SK-N-SH (cell line): Measurements from ENCODE around the gene SH3D21. TPM values are rescaled to one million over a fixed set of nuclear protein-coding genes. Genes with fewer than 3 reads are reported as not detected.

Experiments
- CTCF ChIA-PET: fragments of 300-600, 350-600 bp; formaldehyde crosslinking; extraction: SDS; loops from one replicate; lab custom pipeline; 2021; lab: Yijun Ruan, JAX
- POLR2A ChIA-PET: fragments of 350-600 bp; sonication (Branson Sonifier 250); formaldehyde crosslinking; extraction: SDS; loops from one replicate; lab custom pipeline; 2020; ENCODE audit warnings: antibody characterized with exemption, inconsistent platforms; lab: Yijun Ruan, JAX
- DNase-seq: peaks from one replicate; pipeline ENCODE4 v3.0.0; 2012
- H2AFZ ChIP-seq: fragments of 200-600 bp; sonication (generic); 2 replicates; pipeline ENCODE4 v1.8.1; 2016; ENCODE audit warnings: antibody characterized with exemption, mild to moderate bottlenecking, low read depth
- H3F3A ChIP-seq: fragments of 200-600 bp; sonication (generic); replicated peaks from 2 replicates; pipeline ENCODE3; 2016; ENCODE audit warnings: antibody characterized with exemption, mild to moderate bottlenecking; ENCODE audit not compliant: insufficient read depth
- H3K27ac ChIP-seq, 2 experiments: fragments of 200-500 bp in 1 of 2; fragments of 200-600 bp in 1 of 2; sonication (Bioruptor generic) in 1 of 2; sonication (generic), shearing (Covaris generic) in 1 of 2; 2 replicates each; pipeline versions ENCODE4 v1.5.1 to v1.6.1; 2014 to 2016; ENCODE audit warnings: low read depth in 2 of 2, inconsistent platforms in 1 of 2, low read length in 1 of 2, mild to moderate bottlenecking in 1 of 2, mixed read lengths in 1 of 2
- H3K27me3 ChIP-seq: fragments of 200-600 bp; sonication (generic), shearing (Covaris generic); 2 replicates; pipeline ENCODE4 v1.6.1; 2016; ENCODE audit warnings: mixed run types; ENCODE audit not compliant: insufficient read depth
- H3K36me3 ChIP-seq, 2 experiments: fragments of 200-500 bp in 1 of 2; fragments of 200-600 bp in 1 of 2; sonication (Bioruptor generic) in 1 of 2; sonication (generic) in 1 of 2; replicated peaks in 1 of 2; 2 replicates each; pipeline versions ENCODE3 to v1.5.1; 2014 to 2016; ENCODE audit warnings: low read length in 1 of 2, mild to moderate bottlenecking in 1 of 2; ENCODE audit not compliant: insufficient read depth in 2 of 2, control insufficient read depth in 1 of 2
- H3K4me1 ChIP-seq, 2 experiments: fragments of 200-500 bp in 1 of 2; fragments of 200-600 bp in 1 of 2; sonication (Bioruptor generic) in 1 of 2; sonication (generic), shearing (Covaris generic) in 1 of 2; 2 replicates each; pipeline versions ENCODE4 v1.5.1 to v1.6.1; 2014 to 2016; ENCODE audit warnings: low read depth in 1 of 2, low read length in 1 of 2, mixed run types in 1 of 2; ENCODE audit not compliant: insufficient read depth in 2 of 2, control insufficient read depth in 1 of 2
- H3K4me2 ChIP-seq: fragments of 200-600 bp; sonication (generic), shearing (Covaris generic); 2 replicates; pipeline ENCODE4 v1.6.1; 2017; ENCODE audit warnings: mixed run types
- H3K4me3 ChIP-seq, 2 experiments: fragments of 200-500 bp in 1 of 2; fragments of 200-600 bp in 1 of 2; sonication (Bioruptor generic) in 1 of 2; sonication (generic), shearing (Covaris generic) in 1 of 2; 2 replicates each; pipeline versions ENCODE4 v1.5.1 to v1.8.1; 2014 to 2016; ENCODE audit warnings: low read depth in 2 of 2, inconsistent platforms in 1 of 2, low read length in 1 of 2, mild to moderate bottlenecking in 1 of 2, mixed read lengths in 1 of 2, moderate library complexity in 1 of 2
- H3K79me2 ChIP-seq: fragments of 200-600 bp; sonication (generic); 2 replicates; pipeline ENCODE4 v1.8.1; 2017; ENCODE audit warnings: mild to moderate bottlenecking; ENCODE audit not compliant: insufficient read depth
- H3K9ac ChIP-seq: fragments of 200-600 bp; sonication (generic); 2 replicates; pipeline ENCODE4 v1.6.1; 2017; ENCODE audit warnings: mixed run types
- H3K9me2 ChIP-seq: fragments of 200-600 bp; sonication (generic); 2 replicates; pipeline ENCODE4 v1.6.1; 2017; ENCODE audit warnings: mixed run types
- H3K9me3 ChIP-seq: fragments of 200-600 bp; sonication (generic); 2 replicates; pipeline ENCODE4 v1.6.1; 2017; ENCODE audit warnings: mixed run types, mild to moderate bottlenecking, moderate library complexity
- H4K20me1 ChIP-seq: fragments of 200-600 bp; sonication (generic); 2 replicates; pipeline ENCODE4 v1.6.1; 2017; ENCODE audit warnings: mild to moderate bottlenecking, mixed run types; ENCODE audit not compliant: insufficient read depth
- CHD2 ChIP-seq: fragments of 150-350 bp; IDR thresholded peaks from 2 replicates; pipeline ENCODE4 v1.6.1; 2018; ENCODE audit warnings: low read length; ENCODE audit not compliant: partially characterized antibody
- ELF1 ChIP-seq: IDR thresholded peaks from 2 replicates; pipeline ENCODE4 v1.4.0; 2012
- FOXJ3 ChIP-seq: sonication (generic); formaldehyde crosslinking; IDR thresholded peaks from 2 replicates; pipeline ENCODE4 v1.5.1; 2020; ENCODE audit warnings: mild to moderate bottlenecking, missing genetic modification reagents
- GABPA ChIP-seq: IDR thresholded peaks from 2 replicates; pipeline ENCODE4 v1.4.0; 2012; ENCODE audit warnings: low read depth, mild to moderate bottlenecking
- GATA2 ChIP-seq: sonication (generic); formaldehyde crosslinking; IDR thresholded peaks from 2 replicates; pipeline ENCODE4 v1.5.0; 2020; ENCODE audit warnings: mild to moderate bottlenecking, missing genetic modification reagents
- IRF3 ChIP-seq: fragments of 150-350 bp; IDR thresholded peaks from 2 replicates; pipeline ENCODE4 v1.6.1; 2016; ENCODE audit warnings: mild to moderate bottlenecking, low read depth, low read length
- JUND ChIP-seq: IDR thresholded peaks from 2 replicates; pipeline ENCODE4 v1.4.0; 2012
- MEF2A ChIP-seq: IDR thresholded peaks from 2 replicates; pipeline ENCODE4 v1.4.0; 2012; ENCODE audit warnings: low read depth, borderline replicate concordance
- NRF1 ChIP-seq: IDR thresholded peaks from 2 replicates; pipeline ENCODE4 v1.6.1; 2012; ENCODE audit warnings: low read depth, mild to moderate bottlenecking, low read length
- POLR2AphosphoS5 ChIP-seq: IDR thresholded peaks from 2 replicates; pipeline ENCODE4 v1.6.1; 2012; ENCODE audit warnings: low read depth, low read length
- RAD21 ChIP-seq: IDR thresholded peaks from 2 replicates; pipeline ENCODE4 v1.6.1; 2012; ENCODE audit warnings: mild to moderate bottlenecking, low read length
- RCOR1 ChIP-seq: fragments of 150-350 bp; IDR thresholded peaks from 2 replicates; pipeline ENCODE4 v1.6.1; 2017; ENCODE audit warnings: antibody characterized with exemption, low read length
- RXRA ChIP-seq: IDR thresholded peaks from 2 replicates; pipeline ENCODE4 v1.4.0; 2012; ENCODE audit warnings: low read depth, mild to moderate bottlenecking, borderline replicate concordance
- SIN3A ChIP-seq: IDR thresholded peaks from 2 replicates; pipeline ENCODE4 v1.6.1; 2012; ENCODE audit warnings: low read depth, mild to moderate bottlenecking, low read length, moderate library complexity, borderline replicate concordance
- TAF1 ChIP-seq: IDR thresholded peaks from 2 replicates; pipeline ENCODE4 v1.6.1; 2012; ENCODE audit warnings: low read depth, mild to moderate bottlenecking, low read length, moderate library complexity, borderline replicate concordance
- TCF12 ChIP-seq: IDR thresholded peaks from 2 replicates; pipeline ENCODE4 v1.4.0; 2012
- TEAD4 ChIP-seq: IDR thresholded peaks from 2 replicates; pipeline ENCODE4 v1.4.0; 2012; ENCODE audit warnings: mild to moderate bottlenecking, borderline replicate concordance; ENCODE audit not compliant: insufficient read depth
- WGBS: methylation state at CpG from one replicate; pipeline ENCODE4 v1.1.6; 2017; ENCODE audit warnings: low lambda C conversion rate; 5-methylcytosine and 5-hydroxymethylcytosine counted together
- polyA plus RNA-seq, 3 experiments: library from polyadenylated mRNA; depleted of rRNA; stranded (reverse); fragments of >200 nt; gene quantifications; 2 replicates each; pipeline ENCODE4 v1.2.3, GENCODE V29; 2012
- TF ChIP-seq, protein P1 (sequence below): IDR thresholded peaks from 2 replicates; pipeline ENCODE4 v1.6.1; 2012; ENCODE audit warnings: mild to moderate bottlenecking, low read depth, low read length, moderate library complexity

The SH3D21 gene
- polyA plus RNA-seq, 1 of the 3 experiments (the other 2 are of a cell fraction), result 1.6 TPM

DNA sequence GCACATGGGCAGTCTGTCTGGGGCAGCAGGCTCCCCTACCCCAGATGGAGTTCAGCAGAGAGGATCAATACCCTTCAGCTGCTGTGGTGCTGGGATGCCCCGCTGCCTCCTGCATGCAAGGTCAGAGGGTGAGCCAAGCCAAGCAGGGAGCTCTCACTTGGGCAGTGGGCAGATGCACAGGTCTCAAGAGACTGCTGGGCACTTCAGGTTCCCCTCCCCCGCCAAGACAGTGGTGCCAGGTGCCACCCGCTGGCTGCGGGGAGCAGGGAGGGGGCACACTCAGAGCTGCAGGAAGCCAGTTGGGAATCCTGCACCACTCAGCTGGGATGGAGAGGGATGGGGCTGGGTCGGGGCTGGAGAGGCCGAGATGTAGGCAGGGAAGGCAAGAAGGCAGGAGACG, 33.0 kb downstream of the SH3D21 start:
- Histone ChIP-seq H3K27me3 (no peaks in the 10 kb centered on the region), H3K4me2 (no peak overlapping the region), H3K4me1 (peaks cover 0 to 10% of the 10 kb centered on the region in 2 experiments; a peak in 3 of 4 replicates), H3K36me3 (peaks cover 28 to 34% of the 10 kb centered on the region in 2 experiments), H3K9me2 (no peaks in the 10 kb centered on the region), H2AFZ (no peak overlapping the region), H3K9ac (no peak overlapping the region), H3K9me3 (no peaks in the 10 kb centered on the region), H3K4me3 (no peak overlapping the region), H4K20me1 (no peaks in the 10 kb centered on the region), H3K27ac (no peak overlapping the region), H3K79me2 (no peaks in the 10 kb centered on the region), H3F3A (peaks cover 11% of the 10 kb centered on the region)
- WGBS, result 90% methylated on average over 5 of the region's 7 CpGs
- no peak for DNase-seq
- ChIA-PET POLR2A (no interaction called here), CTCF (interaction anchor here (1.1 to 1.7 kb wide), 2 partner anchors 17 to 32 kb away, joined by 3 read pairs; no protein-coding TSS in a partner anchor)
- TF ChIP-seq CHD2, result no peak
- no peak for TF ChIP-seq POLR2AphosphoS5
- no peak for TF ChIP-seq TEAD4
- TF ChIP-seq RXRA, result no peak
- no peak for TF ChIP-seq RCOR1
- no peak for TF ChIP-seq ELF1
- TF ChIP-seq FOXJ3, result no peak

- H2AFZ ChIP-seq, result no peak overlapping the region
- TF ChIP-seq POLR2AphosphoS5, result no peak
- TF ChIP-seq, protein P1, sequence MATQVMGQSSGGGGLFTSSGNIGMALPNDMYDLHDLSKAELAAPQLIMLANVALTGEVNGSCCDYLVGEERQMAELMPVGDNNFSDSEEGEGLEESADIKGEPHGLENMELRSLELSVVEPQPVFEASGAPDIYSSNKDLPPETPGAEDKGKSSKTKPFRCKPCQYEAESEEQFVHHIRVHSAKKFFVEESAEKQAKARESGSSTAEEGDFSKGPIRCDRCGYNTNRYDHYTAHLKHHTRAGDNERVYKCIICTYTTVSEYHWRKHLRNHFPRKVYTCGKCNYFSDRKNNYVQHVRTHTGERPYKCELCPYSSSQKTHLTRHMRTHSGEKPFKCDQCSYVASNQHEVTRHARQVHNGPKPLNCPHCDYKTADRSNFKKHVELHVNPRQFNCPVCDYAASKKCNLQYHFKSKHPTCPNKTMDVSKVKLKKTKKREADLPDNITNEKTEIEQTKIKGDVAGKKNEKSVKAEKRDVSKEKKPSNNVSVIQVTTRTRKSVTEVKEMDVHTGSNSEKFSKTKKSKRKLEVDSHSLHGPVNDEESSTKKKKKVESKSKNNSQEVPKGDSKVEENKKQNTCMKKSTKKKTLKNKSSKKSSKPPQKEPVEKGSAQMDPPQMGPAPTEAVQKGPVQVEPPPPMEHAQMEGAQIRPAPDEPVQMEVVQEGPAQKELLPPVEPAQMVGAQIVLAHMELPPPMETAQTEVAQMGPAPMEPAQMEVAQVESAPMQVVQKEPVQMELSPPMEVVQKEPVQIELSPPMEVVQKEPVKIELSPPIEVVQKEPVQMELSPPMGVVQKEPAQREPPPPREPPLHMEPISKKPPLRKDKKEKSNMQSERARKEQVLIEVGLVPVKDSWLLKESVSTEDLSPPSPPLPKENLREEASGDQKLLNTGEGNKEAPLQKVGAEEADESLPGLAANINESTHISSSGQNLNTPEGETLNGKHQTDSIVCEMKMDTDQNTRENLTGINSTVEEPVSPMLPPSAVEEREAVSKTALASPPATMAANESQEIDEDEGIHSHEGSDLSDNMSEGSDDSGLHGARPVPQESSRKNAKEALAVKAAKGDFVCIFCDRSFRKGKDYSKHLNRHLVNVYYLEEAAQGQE, result no peak
- no peak for TF ChIP-seq SIN3A
- TF ChIP-seq NRF1, result no peak
- TF ChIP-seq CHD2, result no peak
- TF ChIP-seq MEF2A, result no peak
- no peak for TF ChIP-seq RAD21
- no peak for TF ChIP-seq JUND
- TF ChIP-seq TAF1, result no peak
- TF ChIP-seq IRF3, result no peak
- no peak for TF ChIP-seq GATA2 (CRISPR knock-in tag)
- no peak for TF ChIP-seq ELF1
- TF ChIP-seq FOXJ3, result no peak
- no peak for TF ChIP-seq TCF12
- TF ChIP-seq GABPA, result no peak
- no peaks in the 10 kb centered on the region for H3K27me3 ChIP-seq
- peaks cover 13% of the 10 kb centered on the region for H3F3A ChIP-seq
- H3K9ac ChIP-seq, result no peak overlapping the region
- peaks cover 0 to 10% of the 10 kb centered on the region in 2 experiments; a peak in 3 of 4 replicates for H3K4me1 ChIP-seq
- no peaks in the 10 kb centered on the region for H3K9me3 ChIP-seq
- no peak overlapping the region for H3K27ac ChIP-seq
- DNase-seq, result no peak
- H3K4me2 ChIP-seq, result no peak overlapping the region
- 98% methylated on average over 7 of the region's 9 CpGs for WGBS
- POLR2A ChIA-PET, result no interaction called here
- H3K9me2 ChIP-seq, result no peaks in the 10 kb centered on the region
- peaks cover 28 to 34% of the 10 kb centered on the region in 2 experiments for H3K36me3 ChIP-seq
- no peaks in the 10 kb centered on the region for H4K20me1 ChIP-seq
- no peak overlapping the region for H3K4me3 ChIP-seq
- CTCF ChIA-PET, result interaction anchor here (1.1 to 1.7 kb wide), 2 partner anchors 16 to 32 kb away, joined by 3 read pairs; no protein-coding TSS in a partner anchor
- no peaks in the 10 kb centered on the region for H3K79me2 ChIP-seq
Observed at GRCh38 chr1:36339615-36340014, 33.4 kb downstream of the SH3D21 start.
